22Rv1 (cell line): ENCODE data around the gene ATXN1.

Experiments
- H3K27ac ChIP-seq: fragments of 450-650 bp; 2 replicates; pipeline ENCODE4 v1.5.1; 2017
- ZFX ChIP-seq: fragments of 450-650 bp; IDR thresholded peaks from 2 replicates; pipeline ENCODE4 v1.6.1; 2017; ENCODE audit warnings: antibody characterized with exemption, borderline replicate concordance
- TF ChIP-seq, protein P1 (sequence below): fragments of 450-650 bp; IDR thresholded peaks from 2 replicates; pipeline ENCODE4 v1.5.1; 2017; ENCODE audit warnings: mild to moderate bottlenecking

The ATXN1 gene

DNA sequence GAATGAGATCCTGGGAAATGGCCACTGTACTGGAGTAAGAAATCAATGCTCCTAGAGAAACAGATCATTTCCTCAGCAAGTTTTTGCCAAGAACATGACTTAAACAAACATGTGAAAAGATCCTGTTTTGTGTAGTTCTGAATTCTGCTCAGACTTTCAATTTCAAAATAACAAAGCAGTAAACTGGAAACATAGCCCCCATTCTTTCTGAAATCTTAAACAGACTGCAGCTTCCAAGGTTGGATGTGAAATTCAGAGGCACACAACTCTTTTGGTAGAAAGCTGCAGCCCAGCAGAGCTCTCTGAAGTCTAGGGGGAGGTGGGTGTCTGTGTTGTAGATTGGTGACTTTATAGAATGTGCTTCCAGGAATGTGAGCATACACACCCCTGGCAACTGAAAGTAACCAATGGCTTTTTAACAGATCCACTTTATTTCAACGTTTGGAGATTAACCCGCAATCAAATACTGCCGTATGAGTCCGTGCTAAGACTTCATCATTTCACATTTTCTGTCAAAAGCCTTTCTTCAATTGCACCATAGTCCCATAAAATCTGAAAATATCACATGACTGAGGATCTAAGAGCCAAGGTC is 86.4 kb downstream of the ATXN1 start:
- no peak overlapping the region for H3K27ac ChIP-seq
- TF ChIP-seq, protein P1, sequence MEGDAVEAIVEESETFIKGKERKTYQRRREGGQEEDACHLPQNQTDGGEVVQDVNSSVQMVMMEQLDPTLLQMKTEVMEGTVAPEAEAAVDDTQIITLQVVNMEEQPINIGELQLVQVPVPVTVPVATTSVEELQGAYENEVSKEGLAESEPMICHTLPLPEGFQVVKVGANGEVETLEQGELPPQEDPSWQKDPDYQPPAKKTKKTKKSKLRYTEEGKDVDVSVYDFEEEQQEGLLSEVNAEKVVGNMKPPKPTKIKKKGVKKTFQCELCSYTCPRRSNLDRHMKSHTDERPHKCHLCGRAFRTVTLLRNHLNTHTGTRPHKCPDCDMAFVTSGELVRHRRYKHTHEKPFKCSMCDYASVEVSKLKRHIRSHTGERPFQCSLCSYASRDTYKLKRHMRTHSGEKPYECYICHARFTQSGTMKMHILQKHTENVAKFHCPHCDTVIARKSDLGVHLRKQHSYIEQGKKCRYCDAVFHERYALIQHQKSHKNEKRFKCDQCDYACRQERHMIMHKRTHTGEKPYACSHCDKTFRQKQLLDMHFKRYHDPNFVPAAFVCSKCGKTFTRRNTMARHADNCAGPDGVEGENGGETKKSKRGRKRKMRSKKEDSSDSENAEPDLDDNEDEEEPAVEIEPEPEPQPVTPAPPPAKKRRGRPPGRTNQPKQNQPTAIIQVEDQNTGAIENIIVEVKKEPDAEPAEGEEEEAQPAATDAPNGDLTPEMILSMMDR, result no peak
- TF ChIP-seq ZFX, result no peak

DNA sequence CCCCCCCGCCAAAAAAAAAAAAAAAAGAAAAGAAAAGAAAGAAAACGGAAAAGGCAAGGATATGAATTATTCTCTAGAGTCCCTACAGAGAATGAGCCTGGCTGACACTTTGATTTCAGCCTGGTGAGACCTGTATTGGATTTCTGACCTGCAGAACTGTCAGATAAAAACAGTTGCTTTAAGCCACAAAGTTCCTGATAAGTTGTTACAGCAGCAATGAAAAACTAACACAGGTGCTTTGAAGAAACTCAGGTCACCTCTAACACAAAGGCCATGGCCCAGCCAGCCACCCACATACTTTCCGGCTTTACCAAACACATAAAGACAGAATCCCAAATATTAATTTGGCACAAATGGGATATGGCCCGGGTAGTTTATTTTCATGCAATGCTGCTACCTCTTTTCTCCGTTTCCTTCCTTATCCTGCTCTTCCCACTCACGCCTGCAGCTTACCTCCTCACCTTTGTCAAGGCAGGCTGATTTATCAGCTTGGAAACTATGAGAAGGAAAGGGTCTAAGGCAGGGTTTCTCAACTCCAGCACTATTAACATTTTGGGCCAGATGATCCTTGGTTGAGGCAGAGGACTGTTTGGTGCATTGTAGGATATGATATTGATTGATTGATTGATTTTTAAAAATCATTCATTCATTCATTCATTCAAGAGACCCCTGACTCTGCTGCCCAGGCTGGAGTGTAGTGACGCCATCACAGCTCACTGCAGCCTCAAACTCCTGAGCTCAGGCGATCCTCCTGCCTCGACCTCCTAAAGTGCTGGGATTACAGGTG is 88.1 kb downstream of the ATXN1 start:
- no peak overlapping the region for H3K27ac ChIP-seq
- TF ChIP-seq, protein P1, result no peak
- TF ChIP-seq ZFX, result no peak

DNA sequence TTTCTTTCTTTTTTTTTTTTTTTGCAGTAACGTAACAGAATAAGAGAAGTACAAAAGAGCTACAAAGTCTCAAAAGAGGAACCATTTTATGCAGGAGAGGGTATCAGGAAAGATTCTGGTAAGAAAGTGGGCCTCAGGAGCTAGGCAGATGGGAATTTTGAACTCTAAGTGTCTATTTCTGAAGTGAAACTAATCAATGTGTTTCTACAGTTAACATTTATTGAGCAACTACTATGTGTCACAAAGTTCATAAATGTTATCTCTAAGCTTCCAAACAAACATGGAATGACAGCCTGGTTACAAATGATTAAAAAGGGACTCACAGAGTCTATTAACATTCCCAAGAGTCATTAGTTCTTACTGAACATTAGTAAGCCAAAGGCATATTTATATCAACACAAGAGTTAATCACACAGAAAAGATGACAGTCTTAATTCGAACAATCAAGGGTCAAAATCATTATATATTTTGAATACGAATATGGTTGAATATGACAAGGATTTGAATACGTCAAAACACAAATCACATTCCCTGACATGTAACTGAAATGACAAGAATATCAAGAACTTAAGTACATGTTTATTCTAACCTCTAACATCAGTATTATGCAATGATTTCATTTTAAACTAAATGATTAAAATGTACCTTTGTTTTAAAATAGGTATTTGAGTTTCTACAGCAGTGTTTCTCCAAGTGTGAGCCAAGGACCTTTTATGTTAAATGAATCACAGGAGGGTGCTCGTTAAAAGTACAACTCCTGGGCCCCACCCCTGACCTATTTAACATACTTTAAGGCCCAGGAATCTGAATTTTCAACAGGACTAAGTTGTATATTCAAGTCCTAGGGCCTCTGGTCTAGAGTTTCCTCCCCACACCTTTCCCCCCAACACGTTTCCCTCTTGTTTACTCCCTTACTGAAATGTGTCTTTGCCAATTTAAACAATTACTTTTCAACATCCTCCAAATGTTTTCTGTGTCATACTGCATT is 89.7 kb downstream of the ATXN1 start:
- H3K27ac ChIP-seq, result no peak overlapping the region
- TF ChIP-seq, protein P1, result no peak
- no peak for TF ChIP-seq ZFX

DNA sequence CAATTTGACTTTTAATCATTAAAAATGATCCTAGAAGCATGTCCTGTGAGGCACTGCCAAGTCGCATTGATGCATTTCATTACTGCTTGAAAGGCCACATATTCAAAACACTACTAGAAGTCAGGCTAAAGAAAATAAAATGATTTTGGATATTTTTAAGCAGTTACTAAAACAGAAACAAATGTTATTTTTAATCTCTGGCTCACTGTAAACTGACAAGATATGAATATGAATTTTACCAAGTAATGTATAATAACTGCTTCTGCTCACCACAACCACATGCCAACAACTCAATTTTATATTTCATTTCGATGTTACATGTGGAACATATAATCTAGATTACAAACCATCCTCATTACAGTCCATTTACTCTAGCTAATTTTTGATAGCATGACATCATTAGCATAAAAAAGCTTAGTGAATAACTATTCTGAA is 90.6 kb downstream of the ATXN1 start:
- TF ChIP-seq, protein P1, result no peak
- TF ChIP-seq ZFX, result no peak
- no peak overlapping the region for H3K27ac ChIP-seq

DNA sequence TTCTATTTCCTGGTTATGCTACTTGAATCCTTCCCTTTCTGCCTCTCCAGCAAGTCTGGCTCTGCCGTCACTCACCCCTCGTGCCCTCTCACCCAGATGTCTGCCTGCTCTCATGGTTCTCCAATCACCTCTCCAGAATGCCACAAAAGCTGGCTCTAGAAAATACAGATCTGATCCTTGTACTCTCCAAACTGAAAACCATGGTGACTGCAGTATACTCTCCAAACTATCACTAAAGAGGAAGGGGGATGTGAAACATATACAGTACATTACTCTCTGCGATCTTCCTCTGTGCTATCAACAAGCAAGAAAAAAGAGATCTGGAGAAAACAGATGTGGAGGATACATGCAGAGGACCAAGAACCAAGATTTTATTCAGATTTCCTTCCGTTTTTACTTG is 91.1 kb downstream of the ATXN1 start:
- TF ChIP-seq ZFX, result no peak
- TF ChIP-seq, protein P1, result no peak
- no peak overlapping the region for H3K27ac ChIP-seq

DNA sequence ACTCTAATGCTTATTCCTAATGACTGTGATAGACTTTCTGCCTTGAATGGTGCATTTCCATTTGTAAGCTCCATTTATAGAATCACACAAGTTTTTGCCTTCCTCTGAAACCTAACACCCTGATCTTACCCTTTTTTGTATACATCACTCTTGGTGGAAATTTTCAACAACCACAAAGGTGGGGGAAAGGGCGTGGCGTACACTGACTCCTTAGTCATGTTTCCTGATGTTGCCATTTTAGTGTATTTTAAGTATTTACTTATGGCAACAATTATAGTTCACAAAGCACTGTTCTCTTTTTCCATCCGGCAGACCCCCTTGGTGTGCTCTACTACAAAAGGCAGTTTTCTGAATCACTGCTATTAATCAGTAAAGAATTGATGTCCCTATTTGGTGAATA is 92.0 kb downstream of the ATXN1 start:
- TF ChIP-seq ZFX, result no peak
- TF ChIP-seq, protein P1, result no peak
- no peak overlapping the region for H3K27ac ChIP-seq
